ENCODE measurements around the gene DCTPP1.
A peak's percentile ranks its signal among the peaks of the same experiment; 100 is the strongest.
"Not testable (repeated sequence)": the region's sequence is repeated elsewhere in the genome, so short reads cannot be mapped to it uniquely, and the experiment has no call there.

Gene DCTPP1

GRCh38 chr16:30429678-30430427, at the start of gene DCTPP1:
DCTPP1 (minus strand) TSS chr16:30430030; CDS start chr16:30429980, 50 bp downstream.
- peak; percentile 99 for DNase-seq

- DNase-seq, result no peak
These were observed 49.1 kb upstream of the DCTPP1 start for GRCh38 chr16:30478766-30479478.

- not testable (repeated sequence) for DNase-seq
These were observed 47.9 kb upstream of the DCTPP1 start for GRCh38 chr16:30477773-30478172.

- DNase-seq, result no peak
These were observed 47.2 kb upstream of the DCTPP1 start for GRCh38 chr16:30476991-30477390.

GRCh38 chr16:30474684-30475083, 44.9 kb upstream of the DCTPP1 start:
- no peak for DNase-seq

- no peak for DNase-seq
These were observed 44.2 kb upstream of the DCTPP1 start for GRCh38 chr16:30474074-30474452.

GRCh38 chr16:30473231-30474073, 43.6 kb upstream of the DCTPP1 start:
- DNase-seq, result peak; percentile 56

- peak; percentile 90 for DNase-seq
These were observed 42.6 kb upstream of the DCTPP1 start, which contains the start of gene ITGAL for GRCh38 chr16:30472328-30472942. ITGAL (plus strand) TSS chr16:30472742; CDS start chr16:30472838, 96 bp downstream.

GRCh38 chr16:30470632-30470995, 40.8 kb upstream of the DCTPP1 start:
- DNase-seq, result no peak

GRCh38 chr16:30470170-30470512, 40.3 kb upstream of the DCTPP1 start:
- DNase-seq, result no peak

- DNase-seq, result no peak
These were observed 34.2 kb upstream of the DCTPP1 start for GRCh38 chr16:30464078-30464477.

- not testable (repeated sequence) for DNase-seq
These were observed 31.6 kb upstream of the DCTPP1 start for GRCh38 chr16:30461426-30461825.

GRCh38 chr16:30459456-30459855, 29.6 kb upstream of the DCTPP1 start:
- no peak for DNase-seq

GRCh38 chr16:30458561-30459394, 28.9 kb upstream of the DCTPP1 start:
- peak; percentile 77 for DNase-seq

GRCh38 chr16:30457743-30458560, 28.1 kb upstream of the DCTPP1 start:
- no peak for DNase-seq

GRCh38 chr16:30457256-30457655, 27.4 kb upstream of the DCTPP1 start:
- no peak for DNase-seq

- DNase-seq, result no peak
These were observed 26.5 kb upstream of the DCTPP1 start for GRCh38 chr16:30456302-30456701.

- not testable (repeated sequence) for DNase-seq
These were observed 23.1 kb upstream of the DCTPP1 start for GRCh38 chr16:30452709-30453580.

GRCh38 chr16:30449116-30449435, 19.2 kb upstream of the DCTPP1 start:
- no peak for DNase-seq

GRCh38 chr16:30447512-30448226, 17.8 kb upstream of the DCTPP1 start:
- DNase-seq, result no peak

Data from CD4-positive, alpha-beta T cell treated with Interleukin-21 for 1 hour (primary cell).